ENCODE data around the gene RSRP1. TPM values are rescaled to one million over a fixed set of nuclear protein-coding genes. Genes with fewer than 3 reads are reported as not detected.

RSRP1 gene
- total RNA-seq, 1 experiment from 2014 or later, result 82.9 TPM

DNA sequence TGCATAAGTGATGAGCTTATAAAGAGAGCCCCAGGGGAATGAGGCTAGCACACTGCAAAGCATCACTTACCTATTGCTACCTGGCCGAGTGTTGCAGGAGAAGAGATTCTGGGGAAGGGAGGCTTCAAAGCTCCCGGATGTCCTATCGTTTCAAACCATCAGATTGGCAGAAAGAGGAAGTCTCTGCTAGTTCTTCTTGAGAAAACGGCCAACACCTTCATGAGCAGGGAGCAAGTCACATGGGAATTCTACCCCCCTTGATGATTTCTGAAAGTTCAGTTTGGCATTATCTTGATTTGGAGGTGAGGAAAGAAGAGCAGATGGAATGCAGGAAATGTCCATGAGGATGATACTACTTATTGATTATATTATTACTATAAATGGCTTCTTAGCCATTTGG, 31.1 kb downstream of the RSRP1 start:
- Histone ChIP-seq H3K4me1 (ENCODE audit: control insufficient read depth in 1 of 2, insufficient read depth in 2 of 2, low read length in 2 of 2) (peaks cover 0 to 17% of the 10 kb centered on the region in 2 experiments; a peak in 3 of 4 replicates), H3K79me2 (ENCODE audit: insufficient read depth, low read length) (no peaks in the 10 kb centered on the region), H3K9me2 (ENCODE audit: insufficient read depth) (no peaks in the 10 kb centered on the region), H3K27ac (ENCODE audit: low read depth, low read length) (no peak overlapping the region), H4K20me1 (ENCODE audit: insufficient read depth) (no peaks in the 10 kb centered on the region), H2AFZ (ENCODE audit: low read depth, low read length, poor library complexity, severe bottlenecking) (no peak overlapping the region), H3K4me3 (replicated peaks in 1 of 2; ENCODE audit: low read depth in 1 of 2, low read length in 2 of 2) (no peak overlapping the region), H3K4me2 (ENCODE audit: low read length) (no peak overlapping the region), H3K36me3 (ENCODE audit: control insufficient read depth in 1 of 2, insufficient read depth in 2 of 2, low read length in 2 of 2) (peaks cover 0 to under 1% of the 10 kb centered on the region in 2 experiments; a peak in 1 of 4 replicates), H3K9me3 (ENCODE audit: control insufficient read depth in 1 of 2, insufficient read depth in 1 of 2, low read depth in 1 of 2, low read length in 2 of 2) (no peaks in the 10 kb centered on the region), H3K9ac (ENCODE audit: low read length) (no peak overlapping the region), H3K27me3 (ENCODE audit: insufficient read depth, low read length) (no peaks in the 10 kb centered on the region)
- TF ChIP-seq, protein P1, sequence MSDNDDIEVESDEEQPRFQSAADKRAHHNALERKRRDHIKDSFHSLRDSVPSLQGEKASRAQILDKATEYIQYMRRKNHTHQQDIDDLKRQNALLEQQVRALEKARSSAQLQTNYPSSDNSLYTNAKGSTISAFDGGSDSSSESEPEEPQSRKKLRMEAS (IDR thresholded peaks at IDR 0.05), result no peak
- no peak for TF ChIP-seq YY1 (IDR thresholded peaks at IDR 0.05; ENCODE audit: extremely low read depth, insufficient replicate concordance, low read depth, low read length)
- no peak for TF ChIP-seq ZNF274 (IDR thresholded peaks at IDR 0.05; ENCODE audit: low read depth, low read length)
- TF ChIP-seq TCF7L2 (IDR thresholded peaks at IDR 0.05; ENCODE audit: borderline replicate concordance, extremely low read depth, insufficient read depth, insufficient read length), result no peak
- TF ChIP-seq EZH2phosphoT487 (IDR thresholded peaks at IDR 0.05; ENCODE audit: borderline replicate concordance), result no peak
- TF ChIP-seq SP1 (IDR thresholded peaks at IDR 0.05; ENCODE audit: low read depth), result no peak
- no peak for TF ChIP-seq EZH2 (IDR thresholded peaks at IDR 0.05)
- no peak for TF ChIP-seq ZFX (IDR thresholded peaks at IDR 0.05)
- TF ChIP-seq, protein P2, sequence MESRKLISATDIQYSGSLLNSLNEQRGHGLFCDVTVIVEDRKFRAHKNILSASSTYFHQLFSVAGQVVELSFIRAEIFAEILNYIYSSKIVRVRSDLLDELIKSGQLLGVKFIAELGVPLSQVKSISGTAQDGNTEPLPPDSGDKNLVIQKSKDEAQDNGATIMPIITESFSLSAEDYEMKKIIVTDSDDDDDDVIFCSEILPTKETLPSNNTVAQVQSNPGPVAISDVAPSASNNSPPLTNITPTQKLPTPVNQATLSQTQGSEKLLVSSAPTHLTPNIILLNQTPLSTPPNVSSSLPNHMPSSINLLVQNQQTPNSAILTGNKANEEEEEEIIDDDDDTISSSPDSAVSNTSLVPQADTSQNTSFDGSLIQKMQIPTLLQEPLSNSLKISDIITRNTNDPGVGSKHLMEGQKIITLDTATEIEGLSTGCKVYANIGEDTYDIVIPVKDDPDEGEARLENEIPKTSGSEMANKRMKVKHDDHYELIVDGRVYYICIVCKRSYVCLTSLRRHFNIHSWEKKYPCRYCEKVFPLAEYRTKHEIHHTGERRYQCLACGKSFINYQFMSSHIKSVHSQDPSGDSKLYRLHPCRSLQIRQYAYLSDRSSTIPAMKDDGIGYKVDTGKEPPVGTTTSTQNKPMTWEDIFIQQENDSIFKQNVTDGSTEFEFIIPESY (IDR thresholded peaks at IDR 0.05; ENCODE audit: extremely low read depth, insufficient replicate concordance, low read length), result no peak
- TF ChIP-seq CEBPB (IDR thresholded peaks at IDR 0.05; ENCODE audit: low read depth), result no peak
- TF ChIP-seq JUND (IDR thresholded peaks at IDR 0.05), result no peak
- BruUV-seq (replicated peaks), result no TSS peak
- ChIA-PET CTCF (no interaction called here), RAD21 (ENCODE audit: low non-redundant PET in 1 of 2, low total read pairs in 2 of 2, uncharacterized antibody in 2 of 2, unreplicated experiment in 2 of 2) (no interaction called here), POLR2A (no interaction called here)
- ATAC-seq (no peak), DNase-seq (ENCODE audit: low read depth, low spot score) (no peak)
- intact Hi-C loops (cut with micrococcal nuclease), result no loop called here
